Measurements from ENCODE around the gene SLC13A3. TPM values are rescaled to one million over a fixed set of nuclear protein-coding genes. Genes with fewer than 3 reads are reported as not detected.
A peak's percentile ranks its signal among the peaks of the same experiment; 100 is the strongest.

Gene SLC13A3
- polyA plus RNA-seq, 2 of the 4 experiments (the other 2 are of a cell fraction): 0.19 TPM; not detected in 1

GRCh38 chr20:46539113-46539512, 112.1 kb downstream of the SLC13A3 start (continued):
- no peak for TF ChIP-seq ZNF302 (CRISPR knock-in tag; IDR thresholded peaks at IDR 0.05)
- no peak for TF ChIP-seq TP53 (CRISPR knock-in tag; IDR thresholded peaks at IDR 0.05)
- TF ChIP-seq JUN (IDR thresholded peaks at IDR 0.05): no peak
- TF ChIP-seq E2F6 (IDR thresholded peaks at IDR 0.05; ENCODE audit: borderline replicate concordance, low read depth): no peak

GRCh38 chr20:46530640-46531039, 120.6 kb downstream of the SLC13A3 start:
- TF ChIP-seq ZC3H11A (IDR thresholded peaks at IDR 0.05) (no peak), CTCF (IDR thresholded peaks at IDR 0.05) (no peak), E2F6 (IDR thresholded peaks at IDR 0.05; ENCODE audit: borderline replicate concordance, low read depth) (no peak), NPAS2 (CRISPR knock-in tag; IDR thresholded peaks at IDR 0.05; ENCODE audit: borderline replicate concordance) (no peak), MYC (IDR thresholded peaks at IDR 0.05; ENCODE audit: borderline replicate concordance, low read length) (no peak), RARB (CRISPR knock-in tag; IDR thresholded peaks at IDR 0.05) (no peak), EHMT2 (IDR thresholded peaks at IDR 0.05; ENCODE audit: low read depth) (no peak), POLR2AphosphoS2 (conservative IDR thresholded peaks at IDR 0.05; ENCODE audit: low read length) (no peak), PBX3 (IDR thresholded peaks at IDR 0.05) (no peak), ZSCAN20 (CRISPR knock-in tag; IDR thresholded peaks at IDR 0.05) (no peak), HEYL (CRISPR knock-in tag; IDR thresholded peaks at IDR 0.05) (no peak), KDM5A (IDR thresholded peaks at IDR 0.05) (no peak), JUN (IDR thresholded peaks at IDR 0.05) (no peak), GATA3 (IDR thresholded peaks at IDR 0.05; ENCODE audit: borderline replicate concordance) (no peak), FOSL2 (IDR thresholded peaks at IDR 0.05) (no peak), FOSL2 (CRISPR knock-in tag; IDR thresholded peaks at IDR 0.05) (no peak), CEBPB (IDR thresholded peaks at IDR 0.05) (no peak), MAFK (IDR thresholded peaks at IDR 0.05; ENCODE audit: partially characterized antibody) (no peak), HOXB13 (CRISPR knock-in tag; IDR thresholded peaks at IDR 0.05; ENCODE audit: low read depth) (no peak)
- FAIRE-seq (no peak), DNase-seq (ENCODE audit: low read depth in 1 of 2, low spot score in 1 of 2) (no peak), ATAC-seq (no peak)
- ChIA-PET POLR2A (no interaction called here), CTCF (interaction anchor here (1.2 to 3.7 kb wide), 2 partner anchors 10 to 32 kb away, joined by 3 to 12 read pairs; no protein-coding TSS in a partner anchor)
- Histone ChIP-seq H3K27ac (no peak overlapping the region), H3K4me2 (no peak overlapping the region), H3K4me3 (no peak overlapping the region), H3K4me1 (no peaks in the 10 kb centered on the region), H3K9me3 (no peaks in the 10 kb centered on the region)
- 34% methylated on average over 4 of the region's 4 CpGs for WGBS (ENCODE audit: missing lambda C conversion rate)

GRCh38 chr20:46523696-46524328, 127.4 kb downstream of the SLC13A3 start:
- H3K4me3 ChIP-seq: no peak overlapping the region
- 0 out of 3 replicates have a peak, but pooled peaks cover 6% of the 10 kb centered on the region for H3K9me3 ChIP-seq
- no peak for FAIRE-seq
- DNase-seq (ENCODE audit: low read depth in 1 of 2, low spot score in 1 of 2): no peak
- 40% methylated on average over 2 of the region's 2 CpGs for WGBS (ENCODE audit: missing lambda C conversion rate)
- no peaks in the 10 kb centered on the region for H3K4me1 ChIP-seq
- TF ChIP-seq REST (IDR thresholded peaks at IDR 0.05) (peak; percentile 85), ELK1 (IDR thresholded peaks at IDR 0.05; ENCODE audit: low read depth, low read length) (no peak), EHMT2 (IDR thresholded peaks at IDR 0.05; ENCODE audit: low read depth) (0 out of 2 replicates have a peak, but pooled peaks have one; percentile 24), MAZ (IDR thresholded peaks at IDR 0.05; ENCODE audit: borderline replicate concordance, low read depth, low read length) (no peak)
- no peak for ATAC-seq
- H3K4me2 ChIP-seq: no peak overlapping the region
- no peak overlapping the region for H3K27ac ChIP-seq
- CTCF ChIA-PET: interaction anchor here (0.6 to 8.7 kb wide), 6 partner anchors 39 to 224 kb away, joined by 3 to 113 read pairs (median 4); no protein-coding TSS in a partner anchor
- POLR2A ChIA-PET: no interaction called here
